Measurements from ENCODE around the gene PLCZ1.

- no peak for TF ChIP-seq EZH2 (IDR thresholded peaks at IDR 0.05; ENCODE audit: borderline replicate concordance)
- no peak for TF ChIP-seq CTCF (IDR thresholded peaks at IDR 0.05; ENCODE audit: poor library complexity)
- no peak for TF ChIP-seq EZH2phosphoT487 (IDR thresholded peaks at IDR 0.05; ENCODE audit: low read depth, severe bottlenecking, unreplicated experiment)
Measured at GRCh38 chr12:18749386-18749957, 11.7 kb upstream of the PLCZ1 start.

All from hepatocyte (in vitro differentiated cells).